Fibroblast of pulmonary artery (primary cell): ENCODE data around the gene CTNNA2.

Experiments
- DNase-seq: peaks from one replicate; pipeline ENCODE4 v3.0.0-alpha.2; 2010; ENCODE audit warnings: low read depth
- H3K4me3 ChIP-seq: replicated peaks from 2 replicates; pipeline ENCODE4 v1.5.1; 2011; ENCODE audit warnings: low read depth, mild to moderate bottlenecking, control low read depth, low read length, moderate library complexity
- CTCF ChIP-seq: IDR thresholded peaks from 2 replicates; pipeline ENCODE4 v1.5.1; 2011; ENCODE audit warnings: mild to moderate bottlenecking, control low read depth, low read length, inconsistent platforms; ENCODE audit errors: missing control alignments

The CTNNA2 gene

GRCh38 chr2:80420530-80421208 lies 907.8 kb downstream of the CTNNA2 start:
- no peak for DNase-seq
- TF ChIP-seq CTCF = no peak
- H3K4me3 ChIP-seq = no peak overlapping the region

GRCh38 chr2:80429251-80429650 lies 916.4 kb downstream of the CTNNA2 start:
- no peak for DNase-seq
- no peak for TF ChIP-seq CTCF
- no peak overlapping the region for H3K4me3 ChIP-seq

GRCh38 chr2:80437959-80438358 lies 925.1 kb downstream of the CTNNA2 start:
- DNase-seq = no peak
- no peak for TF ChIP-seq CTCF
- no peak overlapping the region for H3K4me3 ChIP-seq

- TF ChIP-seq CTCF = no peak
- no peak for DNase-seq
- H3K4me3 ChIP-seq = no peak overlapping the region
Observed at GRCh38 chr2:80438686-80439085, 925.8 kb downstream of the CTNNA2 start.

GRCh38 chr2:80454628-80455027 lies 941.8 kb downstream of the CTNNA2 start:
- TF ChIP-seq CTCF = no peak

GRCh38 chr2:80459028-80459427 lies 946.2 kb downstream of the CTNNA2 start:
- DNase-seq = no peak
- no peak overlapping the region for H3K4me3 ChIP-seq
- no peak for TF ChIP-seq CTCF

More at GRCh38 chr2:80454628-80455027, 941.8 kb downstream of the CTNNA2 start:
- DNase-seq = no peak
- H3K4me3 ChIP-seq = no peak overlapping the region

- TF ChIP-seq CTCF = no peak
- DNase-seq = no peak
- no peak overlapping the region for H3K4me3 ChIP-seq
Observed at GRCh38 chr2:80461505-80462197, 948.8 kb downstream of the CTNNA2 start.
